NOMO-1 treated with dmso at 0.1 percent for 144 hours (cell line): ENCODE measurements around the gene MLLT3.

ENCODE experiments used
- DNase-seq: peaks from one replicate; lab custom pipeline; 2025; ENCODE audit not compliant: unreplicated experiment; lab: John Stamatoyannopoulos, UW

MLLT3 gene

DNA sequence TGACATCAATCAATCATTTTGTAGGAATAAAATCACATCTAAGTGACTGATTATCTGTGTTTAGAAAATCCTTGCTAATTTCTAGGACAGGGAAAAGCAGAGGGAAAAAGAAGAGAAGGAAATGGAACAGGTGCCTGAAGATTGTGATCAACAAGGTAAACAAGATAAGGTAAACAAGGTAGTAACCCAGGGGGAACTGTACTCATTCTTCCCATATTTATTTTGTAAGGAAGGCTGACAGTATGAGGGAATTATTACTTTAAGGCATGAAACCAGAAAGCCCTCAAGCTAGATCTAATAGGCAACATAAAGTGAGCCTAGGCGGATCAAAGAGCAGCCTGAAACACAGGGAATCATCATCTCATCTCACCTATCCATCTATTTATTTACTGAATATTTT lies 231.1 kb downstream of the MLLT3 start:
- DNase-seq, result no peak

DNA sequence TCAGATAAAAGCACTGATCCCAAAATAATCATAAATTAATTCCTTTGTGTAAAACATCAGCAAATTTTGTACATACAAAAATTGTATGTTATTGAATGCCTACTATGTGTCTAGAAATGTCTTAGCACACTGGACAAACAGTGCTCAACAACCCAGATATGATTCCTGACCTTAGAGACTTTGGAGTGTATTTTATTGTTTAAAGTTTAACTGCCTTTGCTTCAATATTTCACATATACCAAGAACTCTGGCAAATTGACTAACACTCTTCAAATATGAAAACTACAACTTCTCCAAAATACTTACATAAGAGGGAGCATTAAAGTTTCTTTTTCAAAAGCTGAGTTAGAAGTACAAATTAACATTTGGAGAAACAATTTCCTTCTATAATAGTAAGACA lies 231.9 kb downstream of the MLLT3 start:
- DNase-seq, result no peak

DNA sequence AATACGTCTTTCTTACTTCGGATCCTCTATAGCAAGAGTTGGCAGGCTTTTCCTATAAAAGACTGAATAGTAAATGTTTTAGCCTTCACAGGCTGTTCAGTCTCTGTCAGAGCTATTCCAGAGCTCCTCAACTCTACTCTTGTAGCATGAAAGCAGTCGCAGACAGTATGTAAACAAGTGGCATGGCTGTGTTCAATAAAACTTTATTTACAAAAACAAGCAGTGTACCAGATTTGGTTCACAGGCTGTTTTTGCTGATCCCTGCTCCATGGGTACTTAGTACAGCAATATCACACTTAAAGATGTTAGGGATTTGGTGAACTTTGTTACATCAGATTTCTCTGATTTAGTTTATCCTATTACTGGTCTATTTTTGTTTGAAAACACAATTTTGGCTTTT lies 235.2 kb downstream of the MLLT3 start:
- no peak for DNase-seq

DNA sequence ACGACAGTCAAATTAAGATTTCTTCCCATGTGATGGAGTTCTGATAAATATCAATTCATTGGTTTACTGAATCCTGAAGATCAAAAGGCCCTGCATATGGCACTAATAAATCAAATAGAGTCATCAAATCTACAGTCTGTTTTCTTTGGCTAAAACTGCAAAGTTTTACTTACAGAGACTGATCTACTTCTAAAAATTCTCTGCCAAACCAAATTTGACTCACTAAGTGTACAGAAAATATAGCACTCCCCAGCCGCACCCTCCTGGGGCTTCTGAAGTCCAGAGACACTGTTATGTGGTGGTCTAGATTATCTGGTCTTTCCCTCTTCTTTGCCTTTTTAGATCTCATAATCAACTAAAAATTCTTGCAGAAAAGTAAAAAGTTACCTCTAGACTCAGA lies 237.7 kb downstream of the MLLT3 start:
- DNase-seq, result no peak

DNA sequence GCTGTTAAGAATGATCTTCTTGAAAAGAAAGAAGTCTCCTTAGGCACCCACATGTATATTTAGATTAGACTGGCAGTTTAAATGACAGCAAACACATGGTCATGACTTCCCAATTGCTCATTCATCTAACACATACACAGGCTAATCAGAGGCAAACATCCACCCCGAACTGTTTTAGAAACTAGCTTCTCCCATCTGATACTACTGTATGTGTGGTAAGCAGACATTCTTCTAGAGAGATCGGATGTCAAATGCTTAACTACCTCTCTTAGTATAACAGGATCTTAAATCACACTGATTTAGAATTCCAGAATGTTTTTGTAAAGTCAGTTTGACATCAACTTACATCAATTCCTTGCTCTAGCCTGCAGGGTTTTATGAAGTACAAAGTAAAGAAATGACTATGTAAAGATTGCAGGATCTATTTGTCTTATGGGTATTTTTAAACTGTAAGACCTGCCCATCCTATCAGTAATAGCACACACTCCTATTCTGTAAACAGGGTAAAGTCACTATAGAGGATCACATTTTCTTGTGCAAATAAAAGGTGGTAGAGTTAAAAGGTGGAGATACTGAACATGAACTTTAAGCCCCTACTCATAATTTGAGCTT lies 239.7 kb downstream of the MLLT3 start:
- DNase-seq, result no peak

DNA sequence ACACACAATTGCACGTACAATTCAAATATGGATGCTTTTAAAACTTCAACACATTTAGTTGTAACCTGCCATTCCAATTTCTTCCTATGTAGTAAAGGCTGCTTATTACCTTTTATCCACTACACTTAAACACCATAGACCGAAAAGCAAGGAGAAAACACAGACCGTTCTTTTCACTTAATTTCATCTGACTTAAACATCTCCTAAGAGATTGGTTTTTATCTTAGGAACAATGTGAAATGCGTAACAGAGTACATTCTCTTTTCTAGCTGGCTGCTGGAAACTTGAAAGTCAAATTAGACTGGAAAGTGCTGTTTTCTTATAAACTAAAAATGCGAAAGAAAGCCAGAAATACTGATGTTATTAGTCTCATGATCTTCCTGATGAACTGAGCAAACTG lies 241.8 kb downstream of the MLLT3 start:
- DNase-seq, result no peak

DNA sequence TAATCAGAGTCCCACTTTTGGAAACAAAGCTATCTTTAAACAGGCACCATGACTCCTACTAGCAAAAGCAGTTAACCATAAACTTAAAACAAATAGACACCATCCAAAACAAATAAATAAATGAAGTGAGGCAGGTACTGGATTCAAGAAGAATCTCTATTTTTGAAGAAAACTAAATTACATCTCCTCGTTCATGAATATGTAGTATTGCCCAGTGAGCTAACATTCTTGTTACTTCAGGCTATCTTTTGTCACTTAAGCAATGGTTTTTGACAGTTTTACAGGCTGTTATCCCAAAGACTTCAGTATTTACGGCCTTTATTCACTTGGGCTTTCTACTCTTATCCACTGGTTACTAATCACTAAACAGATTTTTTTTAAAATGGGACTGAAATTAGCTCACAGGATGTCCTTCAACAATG lies 242.5 kb downstream of the MLLT3 start:
- no peak for DNase-seq

DNA sequence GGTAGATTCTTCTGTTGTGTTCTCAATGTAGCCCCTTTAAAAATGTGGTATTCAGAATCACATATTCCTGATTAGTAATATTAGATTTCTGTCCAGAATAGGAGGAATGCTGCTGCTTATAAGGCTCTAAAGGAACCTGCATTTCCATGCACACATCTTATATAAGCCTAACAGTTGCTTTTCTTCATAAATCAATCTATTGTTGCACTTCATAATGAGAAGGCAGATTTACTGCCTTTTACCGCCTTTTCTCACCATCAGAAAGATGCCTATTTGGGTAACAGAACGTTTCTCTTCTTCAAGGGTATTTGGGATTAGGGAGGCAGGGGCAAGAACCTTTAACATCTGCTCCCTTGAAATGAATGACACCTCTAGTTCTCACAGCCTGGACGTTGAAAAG lies 243.4 kb downstream of the MLLT3 start:
- no peak for DNase-seq

DNA sequence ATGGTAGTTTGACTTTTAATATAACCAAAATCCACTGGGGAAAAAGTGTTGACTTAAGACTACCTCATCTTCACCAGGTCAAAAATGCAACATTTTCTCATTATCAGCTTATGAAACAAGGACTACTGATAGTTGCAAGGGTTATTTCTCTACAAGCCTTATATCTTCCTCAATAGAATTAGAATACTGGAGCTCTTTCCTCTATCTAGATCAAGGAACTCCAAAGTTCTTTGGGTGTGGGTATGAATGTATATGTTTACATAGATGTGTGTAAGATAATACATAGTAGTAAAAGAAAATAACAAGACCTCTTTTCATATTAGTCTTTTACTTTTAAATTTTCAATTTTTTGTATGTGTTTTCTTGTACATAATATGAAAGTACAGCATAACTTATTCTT lies 244.5 kb downstream of the MLLT3 start:
- DNase-seq, result no peak

DNA sequence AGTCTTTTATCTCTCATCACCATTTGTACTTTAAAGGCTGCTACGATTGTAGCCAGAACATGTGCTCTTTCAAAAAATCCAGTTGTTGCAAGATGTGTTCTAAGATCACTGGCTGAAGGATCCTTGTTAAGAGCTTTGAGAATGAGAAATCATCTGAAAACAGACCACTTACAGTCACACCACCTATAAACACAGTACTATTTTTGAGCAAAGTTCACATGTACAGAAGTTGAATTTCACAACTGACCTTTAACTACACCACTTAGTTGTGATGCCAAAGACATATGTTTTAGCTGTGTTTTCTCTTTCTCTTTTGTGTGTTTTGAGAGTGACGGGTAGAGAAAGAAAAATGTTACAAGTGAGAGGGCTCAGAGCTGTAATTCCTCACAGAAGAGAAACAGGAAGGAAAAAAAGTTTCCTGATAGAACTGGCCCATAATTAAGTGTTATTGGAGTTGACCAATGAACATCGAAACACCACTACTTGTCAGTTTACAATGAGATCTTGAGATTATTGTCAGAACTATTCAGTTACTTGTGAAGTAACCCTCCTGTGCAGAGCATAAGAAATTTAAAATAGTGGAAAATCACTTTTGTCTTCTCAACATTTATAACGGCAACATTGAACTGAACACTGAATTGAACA lies 245.4 kb downstream of the MLLT3 start:
- DNase-seq, result no peak

DNA sequence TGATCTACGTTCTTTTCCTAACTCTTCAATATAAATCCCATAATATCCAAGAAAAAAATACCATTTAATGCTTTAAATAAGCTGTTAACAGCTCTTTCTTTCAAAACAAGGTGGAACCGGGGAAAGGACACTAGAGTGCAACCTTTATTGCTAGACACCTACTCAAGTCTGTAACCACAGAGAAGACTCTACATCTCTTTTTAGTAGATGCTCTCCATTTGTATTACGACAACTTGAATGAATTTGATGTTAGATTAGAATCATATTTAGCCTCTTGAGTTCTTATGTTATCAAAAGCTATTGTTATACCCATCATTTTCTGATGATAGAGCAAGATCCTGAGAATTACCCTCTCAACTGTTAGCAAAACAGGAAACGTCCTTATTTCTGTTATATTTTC lies 246.3 kb downstream of the MLLT3 start:
- no peak for DNase-seq

DNA sequence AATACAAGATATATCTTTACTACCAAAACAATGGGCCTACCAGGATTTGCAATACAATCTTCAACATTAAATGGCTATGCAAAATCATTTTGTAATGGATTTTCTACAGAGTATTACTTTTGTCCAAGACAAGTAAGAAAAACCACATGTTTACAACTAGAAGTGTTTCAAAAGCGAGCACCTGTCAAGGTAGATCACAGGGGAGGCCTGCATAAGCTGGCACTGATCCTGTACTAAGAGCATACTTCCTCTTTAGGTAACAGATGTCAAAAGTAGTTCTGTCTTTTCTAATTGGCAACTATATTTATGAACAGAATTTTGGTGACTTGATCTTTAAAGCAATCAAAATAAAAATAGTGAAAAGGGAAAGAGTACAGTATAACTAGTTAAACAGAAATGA lies 249.0 kb downstream of the MLLT3 start:
- DNase-seq, result no peak

DNA sequence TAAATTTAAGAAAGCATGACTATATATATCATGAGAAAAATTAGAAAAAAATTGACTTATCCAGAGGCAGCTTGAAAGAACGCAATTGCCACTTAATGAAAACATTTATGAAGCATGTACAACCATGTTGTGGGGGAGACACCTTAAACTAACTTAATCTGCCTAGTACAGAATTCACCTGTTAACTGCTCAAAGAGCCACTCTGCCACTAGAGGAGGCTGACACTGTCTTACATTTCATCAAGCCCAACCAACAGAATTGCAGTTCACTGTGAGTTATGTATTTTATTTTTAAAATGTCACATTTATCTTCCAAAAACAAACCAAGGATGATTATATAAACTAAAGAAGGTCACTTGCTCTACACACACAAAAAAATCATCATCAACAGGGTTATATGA lies 252.9 kb downstream of the MLLT3 start:
- DNase-seq, result no peak

DNA sequence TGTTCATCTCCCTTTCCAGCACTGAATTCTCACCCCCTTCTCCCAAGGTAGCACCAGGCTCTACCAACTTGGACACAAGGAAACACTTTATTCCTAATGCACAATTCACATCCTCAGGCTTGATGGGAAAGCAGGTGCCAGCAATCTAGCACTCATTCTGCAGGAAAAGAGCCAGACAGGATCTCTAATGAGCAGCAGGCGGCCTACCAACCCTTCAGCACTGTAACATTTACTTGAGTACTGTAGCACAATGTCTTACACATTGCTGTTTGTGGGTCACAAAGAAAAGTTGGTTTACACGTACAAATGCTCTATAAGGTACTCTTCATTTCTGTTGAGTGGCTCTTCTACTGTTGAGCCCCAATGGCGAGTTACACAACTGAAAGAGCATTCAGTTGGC lies 254.4 kb downstream of the MLLT3 start:
- DNase-seq, result no peak

DNA sequence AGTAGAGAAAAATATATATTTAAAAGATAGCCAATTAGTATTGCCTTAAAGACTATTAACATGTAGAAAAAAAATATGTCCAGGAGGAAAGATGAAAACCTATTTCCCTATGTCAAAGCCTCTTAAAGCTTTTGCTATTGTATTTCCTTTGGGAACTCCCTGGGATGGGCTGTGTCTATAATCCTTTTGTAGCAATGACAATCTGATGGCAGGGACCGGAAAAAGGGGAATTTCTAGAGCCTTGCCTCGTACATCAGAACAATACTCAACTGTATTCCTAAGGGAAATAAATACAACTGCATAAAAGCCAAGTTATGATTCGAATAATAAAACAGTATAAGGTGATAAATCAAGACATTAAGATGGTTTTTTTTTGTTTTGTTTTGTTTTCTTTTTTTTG lies 257.3 kb downstream of the MLLT3 start:
- no peak for DNase-seq

DNA sequence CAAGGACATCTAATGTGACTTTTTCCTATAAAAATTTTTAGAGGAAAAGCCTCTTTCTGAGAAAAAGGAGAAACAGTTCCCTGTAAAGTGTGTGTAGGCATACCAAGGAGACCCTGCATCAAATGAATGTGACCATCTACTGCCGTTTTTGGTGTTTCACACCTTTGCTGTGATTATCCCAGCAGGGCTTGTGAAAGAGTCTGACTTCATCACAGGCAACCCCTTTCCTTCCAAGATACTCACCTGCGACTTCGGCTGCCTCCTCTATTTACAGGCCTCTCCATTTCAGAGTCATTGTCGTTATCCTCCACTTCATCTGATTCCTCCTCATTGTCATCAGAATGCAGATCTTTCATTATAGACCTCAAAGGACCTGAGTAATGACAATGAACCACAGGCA lies 259.1 kb downstream of the MLLT3 start:
- no peak for DNase-seq

DNA sequence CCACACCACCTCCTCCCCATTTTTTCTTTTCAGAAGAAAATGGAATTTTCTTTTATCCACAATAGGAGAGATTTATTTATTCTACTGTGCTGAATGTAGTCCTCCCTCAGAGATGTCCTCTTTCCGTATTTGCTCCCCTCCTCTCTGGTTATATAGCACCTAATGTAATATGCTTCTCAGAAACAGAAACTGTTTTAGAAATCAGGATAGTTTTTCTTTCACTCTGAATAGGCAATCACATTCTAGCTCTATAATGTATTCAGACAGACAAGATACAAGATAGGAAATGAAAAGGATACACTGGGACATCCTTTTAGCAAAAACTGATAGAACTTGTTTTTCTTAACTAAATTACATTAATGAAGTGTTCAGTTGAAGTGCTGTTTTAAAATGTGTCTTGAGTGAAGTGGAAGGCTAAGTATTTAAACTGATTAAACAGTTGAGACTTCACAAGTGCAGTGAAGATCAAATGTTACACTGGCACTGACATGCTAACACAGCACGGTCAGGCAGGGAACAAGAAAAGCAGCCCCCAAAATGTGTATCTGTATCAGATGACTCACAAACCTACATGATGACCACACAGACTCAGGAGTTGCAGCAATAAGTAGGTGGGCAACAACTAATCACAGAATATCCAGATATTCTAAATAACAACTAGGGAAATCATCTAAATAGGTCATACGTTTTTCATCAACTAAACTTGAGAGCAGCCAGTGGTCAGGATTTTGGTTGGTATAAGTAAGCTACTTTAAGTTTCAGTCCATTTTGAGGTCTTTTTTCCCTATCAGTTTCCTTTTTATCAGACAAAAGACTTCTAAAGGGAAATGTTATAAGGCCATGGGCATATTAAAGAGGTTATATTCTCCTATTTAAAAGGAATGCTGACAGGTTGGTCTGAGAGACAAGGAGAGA lies 260.4 kb downstream of the MLLT3 start:
- no peak for DNase-seq

DNA sequence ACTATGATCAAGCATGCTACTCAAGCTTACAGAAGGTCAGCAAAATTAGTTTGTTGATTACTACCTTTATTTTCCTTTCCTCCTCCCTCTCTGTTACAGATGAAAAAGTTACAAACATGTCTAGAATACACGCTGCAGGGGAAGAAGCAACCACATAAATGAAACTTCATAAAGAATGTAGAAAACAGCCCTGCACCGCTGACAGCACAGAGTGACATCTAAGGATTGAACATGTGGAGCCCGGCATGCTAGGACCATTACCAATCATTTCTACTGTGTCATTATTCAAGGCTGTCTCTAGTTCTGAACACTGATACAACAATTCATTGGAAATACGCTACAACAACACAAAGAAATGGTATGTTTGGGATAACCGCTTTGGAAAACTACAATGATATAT lies 261.1 kb downstream of the MLLT3 start:
- no peak for DNase-seq

DNA sequence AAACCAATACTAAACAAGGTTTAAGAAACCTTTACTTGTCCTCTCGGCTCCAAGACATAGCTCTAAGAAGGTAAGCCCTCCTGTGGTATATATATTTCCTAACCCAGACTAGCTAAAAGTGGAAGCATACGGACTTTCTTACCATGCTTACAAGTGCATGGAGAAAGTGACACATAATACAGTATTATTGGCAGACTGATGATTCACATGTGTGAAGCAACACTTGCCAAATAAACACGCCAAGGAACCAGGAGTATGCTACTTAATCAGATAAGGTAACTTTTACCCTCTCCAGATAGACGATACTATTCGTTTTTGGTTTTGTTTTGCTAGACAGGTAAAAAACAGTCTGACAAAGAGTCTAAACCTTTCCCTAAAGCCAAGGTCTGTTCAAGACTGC lies 264.1 kb downstream of the MLLT3 start:
- DNase-seq, result no peak

DNA sequence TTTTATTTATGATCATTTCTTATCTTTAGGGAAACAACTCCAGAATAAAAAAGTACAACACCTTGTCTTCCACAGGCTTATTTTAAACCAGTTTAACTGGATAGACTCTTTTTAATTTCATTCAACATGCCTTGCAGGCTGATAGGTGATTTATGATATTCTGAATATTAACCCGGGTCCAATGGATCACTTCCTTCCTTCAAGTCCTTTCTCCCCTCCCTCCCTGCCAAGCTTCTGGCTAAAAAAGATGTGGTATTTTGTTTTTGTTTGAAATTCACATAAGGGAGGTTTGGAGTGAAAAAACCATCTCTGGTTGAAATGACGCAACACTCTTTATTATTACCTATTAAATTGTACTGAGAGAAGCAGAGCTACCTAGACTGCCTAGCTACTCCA lies 265.3 kb downstream of the MLLT3 start:
- no peak for DNase-seq

DNA sequence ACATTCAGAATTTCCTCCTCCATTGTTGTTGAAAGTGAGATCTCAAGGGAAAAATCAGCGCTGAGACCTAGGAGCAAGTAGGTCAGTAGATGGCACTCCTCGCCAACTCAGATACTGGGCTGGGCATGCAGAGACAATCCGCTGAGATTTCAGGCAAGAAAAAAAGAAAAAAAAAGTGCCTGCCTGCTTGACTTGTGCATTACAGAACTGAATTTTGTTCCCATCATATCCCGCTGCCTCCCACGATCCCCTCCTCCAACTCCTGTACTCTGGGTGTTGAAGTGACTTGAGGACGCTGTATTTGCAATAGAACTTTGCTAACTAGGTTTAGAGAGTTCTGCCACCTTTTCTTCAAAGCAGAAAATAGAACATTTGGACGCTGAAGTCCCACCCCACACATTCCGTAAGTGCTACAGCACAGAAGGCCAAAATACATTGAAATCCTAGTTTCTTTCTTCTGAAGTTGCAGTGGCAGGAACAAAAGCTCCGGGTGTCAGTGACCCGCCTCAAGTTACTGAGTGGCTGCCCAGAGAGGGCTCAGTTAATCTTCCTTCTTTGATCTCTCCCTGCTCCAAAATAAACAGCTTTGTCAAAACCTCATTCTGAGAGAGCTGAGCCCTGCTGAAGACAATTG lies 265.8 kb downstream of the MLLT3 start:
- DNase-seq, result no peak

DNA sequence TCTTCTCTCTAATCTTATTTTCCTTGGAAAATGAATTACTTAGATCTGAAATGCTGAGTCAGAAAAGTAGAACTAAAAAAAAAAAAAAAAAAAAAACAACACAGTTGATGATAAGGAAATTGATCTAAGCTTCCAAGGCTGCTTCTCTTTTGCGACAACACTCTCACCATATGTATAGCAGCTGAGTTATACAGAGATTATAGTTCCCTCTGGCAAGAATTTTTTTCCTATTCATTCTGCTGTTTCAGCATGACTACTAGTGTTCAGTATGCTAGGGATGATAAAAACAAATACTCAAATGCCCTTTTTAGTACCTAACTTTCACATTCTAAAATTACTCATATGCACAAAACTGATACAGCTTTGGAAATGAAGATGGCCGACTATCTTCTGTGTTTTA lies 267.3 kb downstream of the MLLT3 start:
- no peak for DNase-seq
